Kidney glomerular epithelial cell (primary cell): ENCODE measurements around the gene ATP9A.
A peak's percentile ranks its signal among the peaks of the same experiment; 100 is the strongest.

Source experiments
- DNase-seq: peaks from one replicate; lab custom pipeline; 2025; lab: John Stamatoyannopoulos, UW

Gene ATP9A

GRCh38 chr20:51628533-51629398, 139.4 kb downstream of the ATP9A start:
- DNase-seq = no peak

DNA sequence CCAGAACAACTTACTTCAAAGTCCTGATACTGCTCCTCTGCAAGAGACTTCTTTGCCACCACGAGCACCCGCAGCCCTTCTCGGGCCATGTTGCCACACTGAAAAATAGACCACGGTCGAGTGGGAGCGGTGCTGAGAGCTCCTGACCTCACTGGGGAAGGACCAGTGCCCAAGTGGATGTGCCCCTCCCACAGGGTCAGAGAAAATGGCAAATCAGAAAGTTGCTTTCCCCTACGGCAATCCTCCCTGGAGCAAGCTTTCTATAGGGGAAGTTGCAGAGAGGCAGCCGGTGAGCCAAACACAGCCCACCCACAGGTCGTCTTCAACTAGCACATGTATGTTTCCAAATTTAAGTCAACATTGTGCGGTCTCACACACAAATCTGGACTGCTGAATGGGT, 140.6 kb downstream of the ATP9A start:
- DNase-seq = no peak

GRCh38 chr20:51625105-51625504, 143.1 kb downstream of the ATP9A start:
- DNase-seq = no peak

DNA sequence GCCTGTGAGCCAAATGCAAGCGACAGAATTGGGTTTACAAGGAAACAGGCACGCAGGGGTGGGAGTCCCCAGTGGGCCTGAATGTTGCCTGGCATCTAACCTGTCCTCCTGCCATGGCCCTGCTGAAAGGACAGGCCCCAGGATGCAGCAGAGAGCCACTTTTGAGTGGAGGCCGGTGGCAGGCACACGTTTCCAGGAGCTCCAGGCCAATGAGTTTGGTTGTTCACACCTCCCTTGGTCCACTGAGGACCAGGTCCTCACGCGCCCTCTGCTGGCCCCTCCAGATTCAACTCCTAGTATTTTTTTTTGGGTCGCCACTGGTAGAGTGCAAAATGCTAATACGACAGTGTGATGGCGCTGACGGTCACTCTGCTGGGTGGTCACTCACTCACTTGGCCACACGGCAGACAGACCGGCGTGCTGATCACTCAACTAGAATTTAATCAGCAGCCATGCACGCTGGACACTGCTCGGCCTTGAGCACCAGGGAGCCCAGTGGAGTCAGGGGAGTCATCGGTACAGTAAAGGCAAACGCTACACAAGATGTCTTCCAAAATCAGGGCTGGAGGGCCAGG, 143.9 kb downstream of the ATP9A start:
- DNase-seq = peak; percentile 38

DNA sequence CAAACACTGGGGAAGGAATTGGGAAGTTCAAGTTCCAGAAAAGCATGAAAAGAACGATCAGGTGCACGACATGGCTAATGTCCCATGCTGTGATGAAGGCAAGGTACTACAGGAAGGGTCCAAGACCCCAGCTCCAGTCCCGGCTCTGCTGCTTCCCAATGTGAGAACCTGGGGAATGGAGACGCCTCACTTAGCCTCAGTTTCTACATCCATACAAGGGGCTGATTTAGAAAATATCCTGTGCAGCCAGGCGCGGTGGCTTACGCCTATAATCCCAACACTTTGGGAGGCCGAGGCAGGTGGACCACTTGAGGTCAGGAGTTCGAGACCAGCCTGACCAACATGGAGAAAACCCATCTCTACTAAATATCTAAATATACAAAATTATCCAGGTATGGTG, 144.9 kb downstream of the ATP9A start:
- DNase-seq = no peak

GRCh38 chr20:51622004-51622874, 146.0 kb downstream of the ATP9A start:
- no peak for DNase-seq

DNA sequence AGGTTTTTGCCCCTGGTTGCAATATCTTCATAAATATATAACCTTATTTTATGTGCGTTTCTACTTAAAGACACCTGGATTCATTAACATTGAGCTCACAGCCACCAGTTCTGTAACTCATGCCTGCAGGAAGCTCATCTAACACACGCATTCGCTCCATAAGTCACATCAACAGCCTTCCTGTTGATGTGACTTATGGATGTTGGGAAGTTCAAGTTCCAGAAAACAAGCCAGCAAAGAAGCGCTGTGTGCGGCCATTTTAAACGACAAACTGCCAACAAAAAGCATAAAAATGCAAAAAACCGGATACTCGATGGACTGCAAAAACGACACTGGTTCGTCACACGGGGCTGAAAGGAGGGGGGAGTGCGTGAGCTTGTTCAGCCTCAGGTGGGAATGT, 147.8 kb downstream of the ATP9A start:
- no peak for DNase-seq

GRCh38 chr20:51616060-51616459, 152.1 kb downstream of the ATP9A start:
- DNase-seq = no peak

DNA sequence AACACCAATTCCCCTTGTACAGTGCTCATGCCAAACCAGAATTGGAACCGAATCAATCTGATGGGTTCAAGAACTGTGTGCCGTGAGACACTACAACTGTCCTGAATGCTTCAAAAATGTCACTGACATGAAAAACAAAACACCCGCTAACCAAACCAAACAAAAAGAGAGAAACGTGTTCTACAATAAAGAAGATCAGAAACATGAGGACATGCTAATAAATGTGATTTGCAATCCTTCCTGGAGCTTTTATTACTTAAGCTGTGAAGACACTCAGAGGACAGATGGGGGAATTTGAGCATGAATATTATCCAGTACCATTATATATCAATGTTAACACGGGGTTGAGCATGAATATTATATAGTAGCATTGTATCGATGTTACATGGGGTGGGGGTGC, 153.5 kb downstream of the ATP9A start:
- DNase-seq = no peak

GRCh38 chr20:51613580-51613979, 154.6 kb downstream of the ATP9A start:
- DNase-seq = no peak

DNA sequence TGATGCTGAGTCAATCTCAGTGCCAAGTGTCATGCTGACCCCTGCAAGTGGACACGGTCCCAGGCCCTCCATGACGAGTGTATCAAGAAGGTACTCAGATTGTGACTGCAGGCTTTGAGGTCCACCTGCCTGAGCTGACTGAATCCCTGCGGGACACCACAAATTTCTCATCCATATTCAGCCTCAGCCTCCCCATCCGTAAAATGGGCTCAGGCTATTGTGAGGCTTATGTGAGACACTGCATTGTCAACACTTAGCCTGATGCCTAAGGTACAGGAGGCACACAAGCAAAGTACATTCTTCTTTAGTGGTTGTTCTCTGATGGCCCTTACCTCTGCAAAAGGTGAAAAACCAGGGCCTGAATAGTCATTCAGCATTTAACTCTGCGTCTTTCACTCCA, 155.3 kb downstream of the ATP9A start:
- DNase-seq = no peak

DNA sequence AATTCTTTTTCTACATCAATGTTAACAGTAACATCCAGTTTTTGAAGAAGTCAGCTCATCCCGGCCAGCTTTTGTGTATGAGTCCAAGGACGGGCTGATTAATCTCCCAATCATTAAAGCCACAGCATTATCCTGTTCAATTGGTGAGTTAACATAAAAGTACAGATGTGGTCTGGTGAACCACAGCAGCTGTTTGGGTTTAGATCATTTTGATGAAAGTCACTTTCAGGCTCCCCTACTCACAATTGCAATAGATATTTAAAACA, 156.6 kb downstream of the ATP9A start:
- no peak for DNase-seq

- no peak for DNase-seq
Observed at GRCh38 chr20:51610761-51611624, 157.2 kb downstream of the ATP9A start.

GRCh38 chr20:51610111-51610510, 158.1 kb downstream of the ATP9A start:
- no peak for DNase-seq

- no peak for DNase-seq
Observed at GRCh38 chr20:51609251-51609650, 158.9 kb downstream of the ATP9A start.

- DNase-seq = no peak
Observed at GRCh38 chr20:51608061-51608460, 160.1 kb downstream of the ATP9A start.

DNA sequence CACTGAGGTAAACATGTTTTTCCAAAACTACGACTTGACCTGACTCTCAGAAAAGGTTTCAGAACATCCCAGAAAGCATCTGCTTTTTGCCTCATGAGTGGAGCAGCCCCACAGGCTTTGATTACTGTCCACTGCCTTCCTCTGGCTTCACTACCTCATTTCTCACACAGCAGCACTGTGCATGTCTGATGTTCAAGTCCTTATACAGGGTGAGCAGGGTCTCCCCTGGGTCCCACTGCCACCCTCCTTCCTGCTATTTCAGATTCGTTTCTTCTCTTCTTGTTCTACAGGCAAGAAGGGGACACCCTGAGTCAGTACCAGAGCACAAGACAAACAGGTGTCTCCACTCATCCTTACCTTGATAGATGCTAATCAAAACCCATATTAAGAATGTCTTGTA, 161.0 kb downstream of the ATP9A start:
- DNase-seq = no peak

- DNase-seq = no peak
Observed at GRCh38 chr20:51604851-51605250, 163.3 kb downstream of the ATP9A start.

DNA sequence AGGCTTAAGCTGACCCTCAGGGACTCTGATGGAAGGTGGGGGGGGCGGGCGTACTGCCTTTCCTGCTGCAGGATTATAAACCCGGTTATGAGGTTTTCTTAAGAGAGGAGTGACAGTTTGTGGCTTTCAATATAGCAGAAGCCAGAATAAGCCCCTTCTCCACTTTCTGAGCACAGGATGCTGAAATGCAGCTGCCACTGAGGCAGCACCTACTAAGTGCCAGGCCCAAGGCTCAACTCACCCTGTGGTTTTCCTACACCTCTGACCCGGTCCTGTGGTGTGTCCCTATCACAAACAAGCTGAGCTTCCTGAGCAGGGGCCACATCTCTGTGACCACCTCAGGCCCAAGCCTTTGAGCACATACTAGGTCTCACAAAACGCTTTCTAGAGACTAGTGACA, 166.1 kb downstream of the ATP9A start:
- no peak for DNase-seq

- DNase-seq = no peak
Observed at GRCh38 chr20:51600950-51601349, 167.2 kb downstream of the ATP9A start.

DNA sequence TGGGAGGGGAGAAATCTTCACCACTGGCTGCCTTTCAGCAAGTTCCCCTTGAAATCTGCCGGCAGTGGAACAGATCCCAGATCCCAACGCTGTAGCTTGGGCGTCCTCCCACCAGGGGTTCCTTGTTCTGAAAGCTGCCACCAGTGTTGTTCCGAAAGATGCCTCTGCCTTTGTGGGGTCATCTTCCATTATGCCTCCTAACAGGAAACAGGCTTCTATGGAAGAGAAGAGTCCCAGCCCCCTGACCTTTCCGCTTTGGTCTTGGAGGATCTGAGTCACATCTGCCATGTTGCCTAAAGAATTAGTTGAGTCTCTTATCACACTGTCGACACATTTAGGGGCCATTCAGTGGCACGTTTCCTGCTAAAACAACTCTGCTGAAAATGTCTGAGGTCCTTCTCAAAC, 168.2 kb downstream of the ATP9A start:
- DNase-seq = no peak

DNA sequence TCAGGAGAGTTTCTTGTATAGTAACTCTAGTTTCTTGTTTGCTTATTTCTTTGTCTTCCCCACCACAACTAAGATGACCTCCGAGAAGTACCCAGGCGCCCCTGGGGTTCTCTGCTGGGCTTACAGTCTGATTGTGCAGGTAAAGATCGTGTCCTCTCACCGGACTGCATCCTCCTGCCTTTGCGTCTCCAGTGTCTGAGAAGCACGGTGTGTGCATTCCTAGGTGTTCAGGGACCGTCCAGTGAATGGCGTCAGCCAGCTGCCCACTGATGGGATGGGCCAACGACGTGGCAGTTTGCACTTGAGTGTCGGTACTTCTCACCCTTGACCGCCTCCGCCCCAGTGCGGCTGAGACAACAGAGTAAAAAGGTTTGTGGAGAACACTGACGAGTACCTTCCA, 169.6 kb downstream of the ATP9A start:
- no peak for DNase-seq
